HL-60 (cell line): ENCODE results near the gene CWF19L1.

Experiments
- CTCF ChIP-seq: IDR thresholded peaks from one replicate; pipeline ENCODE4 v1.5.1; 2011; ENCODE audit warnings: low read length, control low read depth, inconsistent platforms; ENCODE audit not compliant: insufficient read depth
- POLR2AphosphoS5 ChIP-seq: IDR thresholded peaks from 2 replicates; pipeline ENCODE4 v1.6.1; 2012; ENCODE audit warnings: low read depth
- REST ChIP-seq: IDR thresholded peaks from 2 replicates; pipeline ENCODE4 v1.6.1; 2012; ENCODE audit warnings: low read depth; ENCODE audit not compliant: insufficient replicate concordance
- SPI1 ChIP-seq: IDR thresholded peaks from 2 replicates; pipeline ENCODE4 v1.6.1; 2012; ENCODE audit warnings: low read depth, mild to moderate bottlenecking, borderline replicate concordance

DNA sequence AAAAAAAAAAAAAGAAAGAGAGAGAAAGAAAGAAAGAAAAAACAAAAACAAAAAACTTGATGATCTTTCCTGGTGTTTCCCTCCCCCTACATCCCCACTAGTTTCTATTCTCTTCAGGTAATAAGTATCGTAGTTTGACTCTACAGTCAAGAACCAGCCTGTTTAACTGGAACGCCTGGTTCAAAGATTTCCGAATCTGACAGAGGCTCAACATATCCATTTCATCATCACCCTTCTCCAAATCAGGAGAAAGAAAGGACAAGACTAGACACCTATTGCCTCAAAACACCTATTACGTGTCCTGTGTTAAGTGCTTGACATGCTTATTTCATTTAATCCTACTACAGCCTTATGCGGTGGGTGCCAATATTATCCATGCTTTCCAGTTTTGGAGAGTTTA lies 39.4 kb upstream of the CWF19L1 start:
- TF ChIP-seq CTCF (no peak), REST (no peak), POLR2AphosphoS5 (no peak), SPI1 (no peak)
